Small intestine (tissue), 7 donors: ENCODE measurements around the gene TMEM221. TPM values are rescaled to one million over a fixed set of nuclear protein-coding genes. Genes with fewer than 3 reads are reported as not detected.
A peak's percentile ranks its signal among the peaks of the same experiment; 100 is the strongest.
"Not testable (repeated sequence)": the region's sequence is repeated elsewhere in the genome, so short reads cannot be mapped to it uniquely, and the experiment has no call there.

Experiments used
- DNase-seq, 2 donors: peaks; one replicate each; pipeline versions ENCODE4 v3.0.0 to v3.0.0-alpha.2; 2013
- FAIRE-seq: peaks from 2 replicates; lab custom pipeline; 2012; peaks lifted over from hg19 to GRCh38; lab: Jason Lieb, UNC
- H3K27ac ChIP-seq, 3 donors: one replicate each; pipeline ENCODE4 v1.5.1; 2013; ENCODE audit warnings: low read length in 2 of 3, mild to moderate bottlenecking in 2 of 3, control low read depth in 1 of 3, inconsistent platforms in 1 of 3, low read depth in 1 of 3, moderate library complexity in 1 of 3
- H3K27me3 ChIP-seq, 3 donors: one replicate each; pipeline ENCODE4 v1.6.1; 2013; ENCODE audit warnings: low read length in 3 of 3, inconsistent platforms in 1 of 3; ENCODE audit not compliant: control insufficient read depth in 3 of 3, insufficient read depth in 3 of 3
- H3K36me3 ChIP-seq, 3 donors: one replicate each; pipeline ENCODE4 v1.6.1; 2013; ENCODE audit warnings: low read length in 3 of 3, inconsistent platforms in 1 of 3, low read depth in 1 of 3, mild to moderate bottlenecking in 1 of 3, moderate library complexity in 1 of 3; ENCODE audit not compliant: control insufficient read depth in 3 of 3, insufficient read depth in 2 of 3
- H3K4me1 ChIP-seq, 3 donors: one replicate each; pipeline ENCODE4 v1.6.1; 2013; ENCODE audit warnings: low read length in 2 of 3, inconsistent platforms in 1 of 3, low read depth in 1 of 3, mild to moderate bottlenecking in 1 of 3, moderate library complexity in 1 of 3; ENCODE audit not compliant: control insufficient read depth in 3 of 3, insufficient read depth in 2 of 3
- H3K4me3 ChIP-seq, 3 donors: one replicate each; pipeline ENCODE4 v1.5.1; 2013; ENCODE audit warnings: low read length in 3 of 3, control low read depth in 1 of 3, inconsistent platforms in 1 of 3, low read depth in 1 of 3, mild to moderate bottlenecking in 1 of 3, moderate library complexity in 1 of 3
- H3K9me3 ChIP-seq, 2 donors: one replicate each; pipeline ENCODE4 v1.6.1; 2013; ENCODE audit warnings: low read depth in 1 of 2, low read length in 1 of 2; ENCODE audit not compliant: control insufficient read depth in 2 of 2, insufficient read depth in 1 of 2
- WGBS, 3 donors: extraction: QIAGEN DNeasy Blood & Tissue Kit; methylation state at CpG; one replicate each; pipeline ENCODE4 v1.1.7; 2013; 5-methylcytosine and 5-hydroxymethylcytosine counted together
- polyA plus RNA-seq, 4 donors: library from polyadenylated mRNA; stranded (reverse) in 3 of 4; unstranded in 1 of 4; fragments of 200-250 nt in 3 of 4; fragments of 120-200 nt in 1 of 4; gene quantifications; one replicate each; pipeline versions ENCODE4 v1.2.1 to v1.2.3, GENCODE V29; 2013
- donor health status: healthy with polysubstance abuse.
- donor health status: control.
- donor health status: control.
- donor health status: Bipolar disorder and iron deficiency.
- donor health status: healthy.

TMEM221 gene
- polyA plus RNA-seq, 4 donors, result 0.07 to 0.43 TPM; not detected in 2

GRCh38 chr19:17479325-17479791 is 30.9 kb upstream of the TMEM221 start:
- Histone ChIP-seq H3K27me3 (no peaks in the 10 kb centered on the region), H3K4me3 (no peak overlapping the region), H3K4me1 (no peaks in the 10 kb centered on the region), H3K9me3 (no peaks in the 10 kb centered on the region), H3K36me3 (no peaks in the 10 kb centered on the region), H3K27ac (no peak overlapping the region)
- no peak for FAIRE-seq
- DNase-seq, result no peak
- WGBS, 3 donors, result 78 to 86% (median 84%) methylated on average over 6 of the region's 6 CpGs

DNA sequence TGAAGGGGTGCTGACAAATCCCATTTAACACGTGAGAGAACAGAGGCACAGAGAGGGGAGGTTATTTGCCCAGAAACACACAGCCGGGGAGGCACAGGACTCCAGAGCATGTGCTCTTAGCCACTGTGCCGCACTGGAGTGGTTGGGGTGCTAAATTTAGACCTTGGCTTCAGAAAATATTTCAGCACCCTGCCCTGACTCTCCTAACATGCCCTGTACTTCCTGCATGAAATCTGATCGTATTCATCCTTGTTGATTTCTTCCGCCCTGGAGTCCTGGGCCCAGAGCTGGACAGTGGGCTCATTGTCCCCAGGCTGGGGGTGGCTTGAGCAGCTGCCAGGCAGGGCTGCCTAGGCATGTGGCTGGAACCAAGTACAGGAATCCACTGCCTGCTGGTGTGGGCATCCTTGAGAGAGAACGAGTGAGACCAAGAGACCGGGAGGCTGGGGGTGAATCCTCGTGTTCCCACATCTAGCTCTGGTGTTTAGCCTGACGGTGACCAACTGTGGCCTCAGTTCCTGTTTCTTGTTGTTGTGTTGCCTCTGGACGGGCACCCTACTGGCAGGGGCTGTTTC is 27.2 kb upstream of the TMEM221 start:
- Histone ChIP-seq H3K4me3 (no peak overlapping the region), H3K36me3 (no peaks in the 10 kb centered on the region), H3K9me3 (no peaks in the 10 kb centered on the region), H3K27me3 (peaks cover 0 to 13% (median 0%) of the 10 kb centered on the region in 3 donors), H3K27ac (peak overlapping the region in 1 of 3 donors; percentile 27), H3K4me1 (peaks cover 0 to 7% (median 0%) of the 10 kb centered on the region in 3 donors)
- DNase-seq (no peak), FAIRE-seq (no peak)
- 63 to 72% (median 67%) methylated on average over 10 of the region's 10 CpGs for WGBS, 3 donors

- not testable (repeated sequence) for H3K9me3 ChIP-seq
- 74 to 77% (median 76%) methylated on average over 6 of the region's 6 CpGs for WGBS, 3 donors
Observed at GRCh38 chr19:17475011-17475540, 26.6 kb upstream of the TMEM221 start.

DNA sequence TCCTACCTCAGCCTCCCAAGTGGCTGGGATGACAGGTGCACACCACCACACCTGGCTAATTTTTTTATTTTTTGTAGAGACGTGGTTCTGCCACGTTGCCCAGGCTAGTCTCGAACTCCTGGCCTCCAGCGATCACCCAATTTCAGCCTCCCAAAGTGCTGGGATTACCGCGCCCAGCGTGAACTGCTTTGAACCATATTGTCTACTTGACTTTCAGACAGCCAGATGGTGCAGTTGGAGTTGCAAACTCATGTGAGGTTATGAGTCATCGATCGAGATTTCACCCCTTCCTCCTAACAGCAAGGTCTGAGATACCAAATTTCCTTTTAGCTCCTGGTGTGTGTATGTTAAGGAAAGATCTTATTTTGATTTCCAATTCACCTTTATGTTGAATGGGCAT is 24.6 kb upstream of the TMEM221 start:
- Histone ChIP-seq H3K27ac (no peak overlapping the region), H3K4me1 (peaks cover 0 to 15% (median 0%) of the 10 kb centered on the region in 3 donors), H3K9me3 (no peaks in the 10 kb centered on the region), H3K4me3 (no peak overlapping the region), H3K36me3 (no peaks in the 10 kb centered on the region), H3K27me3 (peaks cover 0 to 23% (median 0%) of the 10 kb centered on the region in 3 donors)
- WGBS, 3 donors, result 46 to 72% (median 50%) methylated on average over 9 of the region's 9 CpGs
- FAIRE-seq, result no peak
- peak in 1 of 2 donors; percentile 44 for DNase-seq

More at GRCh38 chr19:17475011-17475540, 26.6 kb upstream of the TMEM221 start:
- H3K4me3 ChIP-seq, H3K27ac ChIP-seq, DNase-seq, H3K36me3 ChIP-seq, H3K4me1 ChIP-seq, FAIRE-seq: not testable (repeated sequence)
- H3K27me3 ChIP-seq, result peaks cover 0 to 13% (median 0%) of the 10 kb centered on the region in 3 donors

DNA sequence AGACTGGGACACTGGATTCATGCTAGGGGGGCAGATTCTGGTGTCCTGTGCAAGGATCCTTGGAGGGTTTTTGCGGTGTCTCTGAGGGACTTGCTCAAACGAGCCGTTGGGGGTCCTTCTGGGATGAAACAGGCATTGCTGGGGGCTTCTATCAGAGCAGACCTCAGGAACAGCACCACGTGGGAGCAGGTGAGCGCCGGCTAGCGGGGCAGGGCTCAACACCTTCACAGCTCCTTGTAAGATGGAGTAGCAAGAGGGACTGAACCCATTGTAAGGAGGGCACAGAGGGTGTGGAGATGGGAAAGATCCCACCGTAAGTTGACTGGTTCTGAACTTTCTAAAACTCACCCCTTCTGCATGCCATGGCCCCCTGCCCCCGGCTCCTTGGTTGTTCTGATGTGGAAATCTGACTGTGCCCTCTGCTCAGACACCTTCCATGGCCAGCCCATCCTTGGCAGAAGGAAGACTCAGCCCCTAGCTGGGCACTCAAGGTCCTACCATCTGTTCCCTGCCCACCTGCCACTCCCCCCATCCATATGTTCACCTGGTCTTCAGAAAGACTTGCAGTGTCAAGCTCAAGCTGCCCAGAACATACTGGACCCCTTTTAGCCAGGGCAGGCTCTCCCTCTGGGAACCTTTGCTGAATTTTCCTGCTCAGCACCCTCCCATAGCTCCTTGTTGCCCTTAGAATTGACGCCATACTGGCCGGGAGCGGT is 23.1 kb upstream of the TMEM221 start:
- Histone ChIP-seq H3K27ac (no peak overlapping the region), H3K9me3 (no peaks in the 10 kb centered on the region), H3K4me1 (peaks cover 0 to 15% (median 0%) of the 10 kb centered on the region in 3 donors), H3K4me3 (peak overlapping the region in 2 of 3 donors; percentile 0 to 66), H3K36me3 (no peaks in the 10 kb centered on the region), H3K27me3 (peaks cover 0 to 23% (median 0%) of the 10 kb centered on the region in 3 donors)
- DNase-seq (no peak), FAIRE-seq (no peak)
- WGBS, 3 donors, result 39 to 57% (median 52%) methylated on average over 12 of the region's 12 CpGs

- H3K9me3 ChIP-seq, result no peaks in the 10 kb centered on the region
- peak within 1 kb of the TSS in 2 of 3 donors; percentile 82 for H3K27ac ChIP-seq
- DNase-seq (peak; percentile 88 to 97), FAIRE-seq (no peak)
- peaks cover 0 to 23% (median 0%) of the 10 kb centered on the region in 3 donors for H3K27me3 ChIP-seq
- H3K36me3 ChIP-seq, result no peaks in the 10 kb centered on the region
- peaks cover 0 to 15% (median 0%) of the 10 kb centered on the region in 3 donors for H3K4me1 ChIP-seq
- 0 to 1% (median 0%) methylated on average over 46 to 67 of the region's 67 CpGs for WGBS, 3 donors
- peak within 1 kb of the TSS; percentile 57 to 66 (median 63) for H3K4me3 ChIP-seq
Observed at GRCh38 chr19:17470068-17470841, 21.8 kb upstream of the TMEM221 start, which contains the start of gene SLC27A1. Gene SLC27A1, plus strand, starts transcription at chr19:17470524. Its CDS starts 17 bp downstream, at chr19:17470541.

GRCh38 chr19:17469481-17470067 is 21.1 kb upstream of the TMEM221 start:
- 0 to 1% (median 0%) methylated on average over 23 to 31 of the region's 31 CpGs for WGBS, 3 donors
- H3K4me1 ChIP-seq, result peaks cover 0 to 15% (median 0%) of the 10 kb centered on the region in 3 donors
- peak overlapping the region in 2 of 3 donors; percentile 82 for H3K27ac ChIP-seq
- H3K36me3 ChIP-seq, result no peaks in the 10 kb centered on the region
- H3K27me3 ChIP-seq, result peaks cover 0 to 23% (median 0%) of the 10 kb centered on the region in 3 donors
- no peaks in the 10 kb centered on the region for H3K9me3 ChIP-seq
- H3K4me3 ChIP-seq, result peak overlapping the region; percentile 57 to 66 (median 63)
- FAIRE-seq (no peak), DNase-seq (peak; percentile 83 to 87)
